Caki2 (cell line): Measurements from ENCODE around the gene ZKSCAN2. TPM values are rescaled to one million over a fixed set of nuclear protein-coding genes. Genes with fewer than 3 reads are reported as not detected.

ENCODE experiments used
- DNase-seq: peaks from one replicate; pipeline ENCODE4 v3.0.0-alpha.2; 2015; ENCODE audit warnings: low read depth
- in situ Hi-C: cut with HindIII; loops from 2 replicates; pipeline ENCODE4 v1.10.0; 2016; ENCODE audit warnings: low sequenced_read_pairs, low pct_unique_long_range_greater_than_20kb, mixed read lengths
- total RNA-seq: library from RNA; depleted of rRNA; stranded (reverse); fragments of >200 nt; shearing (Covaris generic); gene quantifications from 2 replicates; pipeline ENCODE4 v1.2.3, GENCODE V29; 2014; ENCODE audit warnings: low replicate concordance

The ZKSCAN2 gene
- total RNA-seq, 1 experiment from 2014 or later, result 3.1 TPM

DNA sequence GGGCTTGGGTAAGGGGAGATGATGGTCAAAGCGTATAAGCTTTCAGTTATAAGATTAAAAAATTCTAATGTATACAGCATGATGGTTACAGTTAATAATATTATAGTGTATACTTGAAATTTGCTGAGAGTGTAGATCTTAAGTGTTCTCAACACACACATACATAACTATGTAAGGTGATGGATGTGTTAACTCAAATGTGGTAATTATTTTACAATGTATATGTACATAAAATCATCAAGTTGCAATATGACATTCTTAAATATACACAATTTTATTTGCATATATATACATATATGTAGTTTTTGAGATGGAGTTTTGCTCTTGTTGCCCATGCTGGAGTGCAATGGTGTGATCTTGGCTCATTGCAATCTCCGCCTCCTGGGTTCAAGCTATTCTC is 7.2 kb downstream of the ZKSCAN2 start:
- no peak for DNase-seq
- in situ Hi-C loops, result no loop called here

DNA sequence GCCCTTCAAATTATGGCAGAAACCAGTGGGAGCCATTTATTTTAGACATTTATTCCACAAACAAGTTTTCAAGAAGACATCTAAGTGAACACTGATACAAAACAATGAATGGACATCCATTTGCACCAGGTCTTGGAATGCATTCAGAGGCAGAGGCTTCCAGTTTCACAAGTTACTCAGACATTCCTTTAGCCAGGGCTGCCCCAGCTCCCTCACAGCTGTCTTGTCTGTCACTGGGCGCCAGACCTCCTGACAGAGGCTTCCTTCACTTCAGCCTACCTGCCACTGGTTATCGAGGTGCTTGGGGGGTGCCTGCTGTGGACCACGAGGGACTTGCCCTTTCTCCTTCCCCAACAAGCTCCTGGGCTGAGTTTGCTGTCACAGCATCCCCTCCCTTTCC is 21.7 kb downstream of the ZKSCAN2 start:
- in situ Hi-C loops, result no loop called here
- no peak for DNase-seq

GRCh38 chr16:25228372-25228771 is 29.3 kb downstream of the ZKSCAN2 start:
- no peak for DNase-seq
- in situ Hi-C loops, result no loop called here

DNA sequence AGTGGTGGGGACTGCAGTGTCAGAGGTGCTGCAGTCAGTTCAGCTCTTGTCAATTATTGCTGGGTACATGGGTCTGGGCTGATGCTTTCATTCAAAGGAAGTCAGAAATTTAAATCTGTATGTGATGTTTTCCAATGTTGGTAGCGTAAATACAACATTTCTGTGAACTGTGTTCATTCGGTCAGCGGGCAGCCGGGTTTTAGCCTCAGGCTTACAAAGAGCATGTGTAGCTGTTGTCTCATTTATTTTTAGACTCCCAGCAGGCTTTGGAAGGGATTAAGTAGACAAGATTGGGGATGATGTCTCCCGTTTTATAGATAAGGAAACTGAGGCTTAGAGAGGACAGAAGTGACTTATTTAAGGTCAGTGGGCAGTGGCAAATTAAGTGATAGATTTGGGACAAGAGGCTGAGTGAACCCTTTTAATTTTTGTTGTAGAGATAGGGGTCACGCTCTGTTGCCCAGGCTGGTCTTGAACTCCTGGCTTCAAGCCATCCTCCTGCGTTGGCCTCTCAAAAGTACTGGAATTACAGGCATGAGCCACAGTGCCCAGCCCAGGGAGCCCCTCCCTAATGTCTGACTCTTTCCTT is 32.8 kb downstream of the ZKSCAN2 start:
- DNase-seq, result no peak
- in situ Hi-C loops, result no loop called here

DNA sequence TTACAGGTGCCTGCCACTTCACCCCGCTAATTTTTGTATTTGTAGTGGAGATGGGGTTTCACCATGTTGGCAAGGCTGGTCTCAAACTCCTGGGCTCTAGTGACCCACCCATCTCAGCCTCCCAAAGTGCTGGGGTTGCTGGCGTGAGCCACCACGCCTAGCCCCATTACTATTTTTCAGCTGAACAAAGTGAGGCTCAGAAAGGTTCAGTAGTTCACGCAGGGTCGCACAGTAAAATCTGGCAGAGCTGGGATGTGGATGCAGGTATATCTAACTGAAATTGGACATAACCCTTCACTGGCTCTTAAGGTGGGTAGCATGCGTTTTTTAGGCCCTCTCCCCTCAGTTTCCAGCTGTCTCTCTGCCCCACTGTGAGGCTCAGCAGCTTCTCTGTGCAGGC is 33.7 kb downstream of the ZKSCAN2 start:
- in situ Hi-C loops, result no loop called here
- no peak for DNase-seq

DNA sequence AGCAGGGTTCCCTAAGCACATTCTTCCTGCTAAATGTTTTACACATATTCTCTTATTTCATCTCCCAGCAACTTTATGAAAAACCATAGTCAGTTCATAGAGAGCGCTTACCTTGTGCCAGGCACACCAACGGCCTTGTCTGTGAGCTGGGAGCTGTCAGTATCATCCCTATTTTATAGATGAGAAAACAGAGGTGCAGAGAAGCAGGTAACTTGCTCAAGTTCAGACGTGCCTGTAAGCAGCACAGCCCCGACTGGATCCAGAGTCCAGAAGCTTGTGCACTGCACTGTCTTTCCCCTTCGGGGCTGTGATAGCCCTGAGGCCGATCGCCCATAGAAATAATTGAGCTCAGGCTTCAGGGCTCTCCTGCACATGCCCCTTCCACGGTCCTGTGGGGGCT is 34.7 kb downstream of the ZKSCAN2 start:
- DNase-seq, result no peak
- in situ Hi-C loops, result no loop called here

GRCh38 chr16:25219070-25219737 is 38.4 kb downstream of the ZKSCAN2 start:
- no peak for DNase-seq
- in situ Hi-C loops, result no loop called here

DNA sequence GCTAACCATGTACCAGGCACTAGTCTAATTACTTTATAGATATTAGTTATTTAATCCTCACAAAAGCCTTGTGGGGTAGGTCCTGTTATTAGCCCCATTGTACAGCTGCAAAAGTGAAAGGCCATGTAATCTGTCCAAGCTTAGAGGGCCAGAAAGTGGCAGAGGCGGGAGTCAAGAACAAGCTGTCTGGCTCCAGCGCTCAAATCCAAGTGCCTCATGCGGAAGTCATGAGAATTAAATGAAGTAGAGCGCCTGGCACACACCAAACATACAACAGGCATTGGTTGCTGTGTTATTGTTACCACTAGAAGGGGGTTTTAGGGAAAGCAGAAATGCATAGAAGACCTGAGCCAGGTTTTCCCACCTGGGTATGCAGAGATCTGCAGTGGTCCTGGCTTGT is 39.7 kb downstream of the ZKSCAN2 start:
- in situ Hi-C loops, result no loop called here
- DNase-seq, result no peak

- DNase-seq, result no peak
- in situ Hi-C loops, result no loop called here
Measured at GRCh38 chr16:25217112-25217511, 40.5 kb downstream of the ZKSCAN2 start.

DNA sequence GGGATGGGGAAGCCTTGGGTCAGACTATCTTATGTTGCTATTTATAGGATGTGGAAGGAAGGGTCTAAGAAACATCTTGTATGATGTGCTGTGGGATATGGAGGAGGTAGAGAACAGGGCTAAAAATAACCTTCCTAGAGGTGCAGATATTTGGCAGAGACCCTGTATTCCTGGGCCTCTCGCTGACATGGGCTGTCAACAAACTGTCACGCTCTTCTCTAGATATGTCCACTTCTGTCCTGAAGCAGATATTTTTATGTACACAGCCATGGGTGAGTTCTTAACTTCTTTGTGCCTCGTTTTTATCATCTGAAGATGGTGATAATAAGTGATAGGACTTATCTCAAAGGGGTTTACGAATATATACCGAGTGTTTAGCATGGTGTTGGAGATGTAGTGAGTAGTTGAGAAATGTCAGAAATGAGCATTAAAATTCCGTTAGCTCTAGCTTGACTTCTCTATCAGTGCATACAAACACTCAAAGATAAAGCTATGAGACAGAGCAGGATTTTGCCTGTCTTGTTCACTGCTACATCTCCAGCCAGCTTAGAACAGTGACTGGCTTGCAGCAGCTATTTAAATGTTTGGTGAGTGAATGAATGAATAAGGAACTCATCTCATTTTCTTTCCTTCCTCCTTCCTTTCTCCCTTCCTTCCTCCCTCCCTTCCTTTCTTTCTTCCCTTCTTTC is 43.8 kb downstream of the ZKSCAN2 start:
- no peak for DNase-seq
- in situ Hi-C loops, result no loop called here

DNA sequence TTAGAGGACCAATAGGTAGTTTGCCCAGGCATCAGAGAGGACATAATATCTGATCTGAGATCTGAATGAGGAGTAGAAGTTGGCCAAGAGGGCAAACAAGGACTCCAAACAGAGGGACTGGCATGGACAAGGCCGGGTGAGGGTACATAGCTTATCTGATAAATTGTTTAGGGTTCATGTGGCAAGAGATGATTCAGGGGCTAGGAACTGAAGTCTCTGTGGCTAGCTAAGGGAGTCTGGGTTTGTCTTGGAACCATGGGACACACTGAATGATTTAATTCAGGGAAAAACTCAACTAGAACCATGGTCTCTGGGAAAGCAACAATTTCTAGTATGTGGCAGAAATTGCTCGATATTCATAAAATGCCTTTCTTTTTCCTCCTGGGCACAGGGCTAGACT is 45.0 kb downstream of the ZKSCAN2 start:
- in situ Hi-C loops, result no loop called here
- DNase-seq, result no peak

- in situ Hi-C loops, result no loop called here
Measured at GRCh38 chr16:25210758-25211157, 46.9 kb downstream of the ZKSCAN2 start.

GRCh38 chr16:25199457-25199856 is 58.2 kb downstream of the ZKSCAN2 start:
- DNase-seq, result no peak
- in situ Hi-C loops, result no loop called here

More at GRCh38 chr16:25210758-25211157, 46.9 kb downstream of the ZKSCAN2 start:
- DNase-seq, result peak; percentile 30

DNA sequence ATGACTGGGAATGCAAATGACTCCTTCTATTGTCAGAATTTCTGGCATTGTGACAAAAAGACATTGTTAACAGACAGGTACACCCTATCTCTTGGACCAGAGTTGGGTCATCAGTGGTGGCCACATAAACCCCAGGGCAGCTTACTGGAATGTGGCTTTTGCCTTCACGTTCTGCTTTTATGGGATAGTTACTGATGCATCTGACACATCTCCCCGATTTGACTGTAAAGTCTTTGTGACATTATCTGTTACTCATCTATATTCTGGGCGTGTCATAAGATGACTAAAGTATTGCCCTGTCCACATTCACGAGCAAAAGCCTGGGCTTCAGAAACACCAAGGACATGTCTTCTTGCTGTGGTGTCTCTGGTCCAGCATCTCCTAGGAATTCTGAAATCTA is 59.6 kb downstream of the ZKSCAN2 start:
- peak; percentile 22 for DNase-seq
- in situ Hi-C loops, result no loop called here

DNA sequence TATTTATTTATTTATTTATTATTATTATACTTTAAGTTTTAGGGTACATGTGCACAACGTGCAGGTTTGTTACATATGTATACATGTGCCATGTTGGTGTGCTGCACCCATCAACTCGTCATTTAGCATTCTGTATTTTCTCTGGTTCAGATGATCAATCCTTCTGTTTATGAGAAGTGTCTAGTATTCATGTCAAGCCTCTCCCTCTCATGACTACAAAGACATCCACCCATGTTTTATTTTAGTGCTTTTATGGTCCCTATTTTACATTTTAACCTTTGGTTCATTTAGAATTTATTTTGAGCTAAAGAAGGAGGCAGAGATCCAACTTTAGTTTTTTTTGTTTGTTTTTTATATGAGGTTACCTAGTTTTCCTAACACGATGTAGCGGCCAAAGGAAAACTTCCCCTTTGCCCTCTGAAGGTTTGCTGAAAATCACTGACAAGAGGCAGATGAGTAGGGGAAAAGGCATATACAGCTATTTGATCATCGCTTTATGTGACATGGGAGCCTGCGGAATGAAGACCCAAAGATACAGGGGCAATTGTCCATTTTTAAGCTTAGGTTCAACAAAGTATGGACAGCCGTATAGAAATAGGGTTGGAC is 63.3 kb downstream of the ZKSCAN2 start:
- in situ Hi-C loops, result no loop called here
- no peak for DNase-seq

- DNase-seq, result no peak
Measured at GRCh38 chr16:25192096-25192495, 65.5 kb downstream of the ZKSCAN2 start.

GRCh38 chr16:25189305-25189704 is 68.3 kb downstream of the ZKSCAN2 start:
- in situ Hi-C loops, result no loop called here
- DNase-seq, result no peak

More at GRCh38 chr16:25192096-25192495, 65.5 kb downstream of the ZKSCAN2 start:
- in situ Hi-C loops, result no loop called here

- no peak for DNase-seq
- in situ Hi-C loops, result no loop called here
Measured at GRCh38 chr16:25187491-25187795, 70.2 kb downstream of the ZKSCAN2 start.
